Measurements from ENCODE around the gene CERS2.
A peak's percentile ranks its signal among the peaks of the same experiment; 100 is the strongest.
"Not testable (repeated sequence)": the region's sequence is repeated elsewhere in the genome, so short reads cannot be mapped to it uniquely, and the experiment has no call there.

The CERS2 gene

DNA sequence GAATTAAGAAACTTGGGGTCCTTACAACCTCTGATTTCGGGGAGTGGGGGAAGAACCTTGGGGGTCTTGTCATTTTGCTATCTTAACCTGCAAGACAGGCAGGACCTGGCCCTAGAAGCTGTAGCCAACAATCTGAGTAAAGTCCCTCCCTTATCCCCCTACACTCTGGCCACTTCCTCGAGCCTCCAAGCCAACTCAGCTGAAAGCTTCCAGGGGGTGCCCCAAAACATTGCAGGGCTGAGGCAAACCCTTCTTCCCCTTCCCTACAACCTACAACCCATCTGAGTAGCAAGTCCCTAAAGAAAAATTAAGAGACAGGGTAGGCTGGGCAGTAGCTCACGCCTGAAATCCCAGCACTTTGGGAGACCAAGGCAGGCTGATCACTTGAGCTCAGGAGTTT lies 5.0 kb downstream of the CERS2 start:
- no peak for DNase-seq (ENCODE audit: low read depth)

GRCh38 chr1:150968491-150968890 lies 6.1 kb downstream of the CERS2 start:
- no peak for DNase-seq (ENCODE audit: low read depth)

GRCh38 chr1:150967936-150968335 lies 6.7 kb downstream of the CERS2 start:
- DNase-seq (ENCODE audit: low read depth), result no peak

GRCh38 chr1:150966011-150966410 lies 8.6 kb downstream of the CERS2 start:
- DNase-seq (ENCODE audit: low read depth), result no peak

DNA sequence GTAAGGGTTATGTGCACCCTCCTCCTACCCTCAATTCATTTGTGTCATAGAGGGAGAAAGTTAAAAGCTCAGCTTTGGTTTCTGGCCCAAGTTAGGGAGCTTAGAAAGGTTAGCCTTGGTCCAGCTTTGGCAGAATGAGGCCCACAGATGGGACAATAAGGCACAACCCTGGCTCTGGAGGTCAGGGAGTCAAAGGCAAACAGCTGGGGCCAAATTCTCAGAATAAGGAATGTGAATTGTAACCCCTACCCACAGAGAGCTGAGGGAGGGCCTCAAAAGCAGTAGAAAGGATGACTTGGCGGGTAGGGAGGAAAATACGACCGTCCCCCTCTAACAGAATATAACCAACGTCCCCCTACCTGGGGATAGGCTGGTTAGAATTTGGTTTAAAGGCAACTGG lies 9.0 kb downstream of the CERS2 start:
- DNase-seq (ENCODE audit: low read depth), result no peak

- DNase-seq (ENCODE audit: low read depth), result no peak
Observed at GRCh38 chr1:150964164-150964489, 10.5 kb downstream of the CERS2 start.

DNA sequence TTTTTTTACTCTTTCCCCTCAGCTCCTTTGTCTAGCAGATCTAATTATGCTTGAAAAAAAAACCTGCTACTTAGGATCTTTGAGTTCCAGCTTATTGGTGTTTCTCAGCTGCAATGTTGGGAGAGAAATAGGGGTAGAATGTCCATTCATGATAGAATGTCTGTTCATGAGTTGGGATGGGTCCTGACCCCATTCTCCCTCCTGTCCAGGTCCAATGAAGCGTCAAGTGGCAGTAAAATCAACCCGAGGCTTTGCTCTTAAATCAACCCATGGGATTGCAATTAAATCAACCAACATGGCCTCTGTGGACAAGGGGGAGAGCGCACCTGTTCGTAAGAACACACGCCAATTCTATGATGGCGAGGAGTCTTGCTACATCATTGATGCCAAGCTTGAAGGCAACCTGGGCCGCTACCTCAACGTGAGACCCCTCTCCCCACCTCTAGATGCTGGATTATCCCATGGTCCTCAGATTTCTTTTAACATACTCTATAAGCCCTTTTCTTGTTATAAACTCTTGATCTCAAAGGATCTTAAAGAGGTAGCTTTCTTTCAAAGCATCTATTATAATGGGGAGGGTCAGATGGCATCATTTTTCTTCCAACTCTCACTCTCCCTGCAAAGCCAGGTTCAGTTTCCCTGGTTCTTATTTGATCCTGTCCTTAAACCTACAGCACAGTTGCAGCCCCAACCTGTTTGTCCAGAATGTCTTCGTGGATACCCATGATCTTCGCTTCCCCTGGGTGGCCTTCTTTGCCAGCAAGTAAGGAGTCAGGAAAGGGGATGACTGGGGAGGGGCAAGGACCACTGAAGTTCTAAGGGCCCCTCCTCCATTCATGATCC lies 11.1 kb downstream of the CERS2 start:
- no peak for DNase-seq (ENCODE audit: low read depth)

DNA sequence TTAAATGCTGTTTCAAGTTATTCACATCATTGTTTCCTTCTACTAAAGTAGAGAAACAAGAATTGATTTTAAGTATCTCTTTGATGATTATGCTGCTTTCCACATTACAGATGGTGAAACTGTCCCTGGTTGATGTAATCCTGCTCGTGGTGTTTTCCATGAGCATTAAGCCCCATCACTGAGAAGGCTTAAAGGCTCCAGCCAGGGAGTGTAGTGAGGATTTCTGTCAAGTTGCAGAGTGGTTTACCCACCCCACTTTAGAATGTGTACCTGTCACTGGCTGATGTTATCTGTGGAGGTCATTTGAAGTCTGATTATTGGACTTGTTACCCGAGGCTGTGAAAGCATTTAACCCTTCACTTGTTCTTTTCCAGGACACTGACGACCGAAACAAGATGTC lies 12.9 kb downstream of the CERS2 start:
- DNase-seq (ENCODE audit: low read depth), result no peak

DNA sequence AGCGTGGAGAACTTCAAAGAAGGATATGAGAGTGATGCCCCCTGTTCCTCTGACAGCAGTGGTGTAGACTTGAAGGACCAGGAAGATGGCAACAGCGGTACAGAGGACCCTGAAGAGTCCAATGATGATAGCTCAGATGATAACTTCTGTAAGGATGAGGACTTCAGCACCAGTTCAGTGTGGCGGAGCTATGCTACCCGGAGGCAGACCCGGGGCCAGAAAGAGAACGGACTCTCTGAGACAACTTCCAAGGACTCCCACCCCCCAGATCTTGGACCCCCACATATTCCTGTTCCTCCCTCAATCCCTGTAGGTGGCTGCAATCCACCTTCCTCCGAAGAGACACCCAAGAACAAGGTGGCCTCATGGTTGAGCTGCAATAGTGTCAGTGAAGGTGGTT lies 14.0 kb downstream of the CERS2 start:
- no peak for DNase-seq (ENCODE audit: low read depth)

DNA sequence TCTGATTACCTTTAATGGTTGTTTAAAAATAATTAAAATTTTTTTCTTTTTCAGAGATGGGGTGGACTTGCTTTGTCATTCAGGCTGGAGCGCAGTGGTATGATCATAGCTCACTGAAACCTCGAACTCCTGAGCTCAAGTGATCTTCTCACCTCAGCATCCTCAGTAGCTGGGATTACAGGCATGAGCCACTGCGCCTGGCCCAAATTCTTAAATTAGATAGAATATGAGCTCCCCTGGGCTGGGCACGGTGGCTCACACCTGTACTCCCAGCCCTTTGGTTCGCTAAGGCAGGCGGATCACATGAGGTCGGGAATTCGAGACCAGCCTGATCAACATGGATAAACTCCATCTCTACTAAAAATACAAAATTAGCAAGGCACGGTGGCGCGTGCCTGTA lies 17.0 kb downstream of the CERS2 start:
- no peak for DNase-seq (ENCODE audit: low read depth)

DNA sequence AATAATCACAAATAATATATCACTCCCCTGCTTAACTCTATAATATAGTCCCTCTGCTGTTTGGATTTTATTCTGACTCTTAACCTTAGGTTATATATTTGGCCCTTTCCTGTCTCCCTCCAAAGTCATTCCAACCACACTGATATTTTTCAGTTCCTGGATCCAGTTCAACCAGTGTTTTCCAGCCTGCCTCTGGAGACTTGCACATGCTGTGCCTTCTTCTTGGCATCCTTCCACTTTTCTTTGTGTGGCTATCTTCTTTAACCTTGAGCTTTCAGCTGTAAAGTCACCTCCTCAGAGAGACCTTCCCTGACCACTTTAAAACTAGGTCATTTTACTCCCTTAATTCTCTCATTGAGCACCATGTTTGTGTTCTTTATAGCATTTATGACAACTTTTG lies 19.4 kb downstream of the CERS2 start:
- DNase-seq (ENCODE audit: low read depth), result no peak

- no peak for DNase-seq (ENCODE audit: low read depth)
Observed at GRCh38 chr1:150954708-150955107, 19.9 kb downstream of the CERS2 start.

DNA sequence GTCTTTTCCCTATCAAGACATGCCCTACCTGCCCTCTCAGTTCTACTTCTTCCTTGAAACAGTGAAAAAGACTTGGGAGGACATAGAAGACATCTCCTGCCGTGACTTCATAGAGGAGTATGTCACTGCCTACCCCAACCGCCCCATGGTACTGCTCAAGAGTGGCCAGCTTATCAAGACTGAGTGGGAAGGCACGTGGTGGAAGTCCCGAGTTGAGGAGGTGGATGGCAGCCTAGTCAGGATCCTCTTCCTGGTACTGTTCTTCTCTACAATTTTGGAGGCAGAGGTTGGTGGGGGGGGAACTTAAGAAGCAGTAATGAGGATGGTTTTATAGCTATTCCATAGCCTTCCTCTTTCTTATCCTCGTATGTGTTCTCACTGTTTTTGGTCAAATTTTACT lies 29.8 kb downstream of the CERS2 start:
- no peak for DNase-seq (ENCODE audit: low read depth)

DNA sequence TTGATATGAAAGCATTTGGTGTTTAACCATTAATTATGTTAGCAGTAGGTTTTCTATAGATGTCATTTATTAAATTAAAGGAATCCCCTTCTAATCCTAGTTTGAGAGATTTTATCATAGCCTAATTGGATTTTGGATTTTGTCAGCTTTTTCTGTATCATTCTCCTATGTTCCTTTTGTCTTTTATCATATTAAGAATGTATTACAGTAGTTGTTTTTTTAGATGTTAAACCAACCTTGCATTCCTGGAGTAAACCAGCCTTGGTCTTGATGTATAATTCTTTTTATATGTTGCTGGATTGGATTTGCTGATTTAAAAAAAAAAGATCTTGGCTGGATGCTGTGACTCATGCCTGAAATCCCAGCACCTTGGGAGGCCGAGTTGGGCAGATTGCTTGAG lies 42.9 kb downstream of the CERS2 start:
- no peak for DNase-seq (ENCODE audit: low read depth)

DNA sequence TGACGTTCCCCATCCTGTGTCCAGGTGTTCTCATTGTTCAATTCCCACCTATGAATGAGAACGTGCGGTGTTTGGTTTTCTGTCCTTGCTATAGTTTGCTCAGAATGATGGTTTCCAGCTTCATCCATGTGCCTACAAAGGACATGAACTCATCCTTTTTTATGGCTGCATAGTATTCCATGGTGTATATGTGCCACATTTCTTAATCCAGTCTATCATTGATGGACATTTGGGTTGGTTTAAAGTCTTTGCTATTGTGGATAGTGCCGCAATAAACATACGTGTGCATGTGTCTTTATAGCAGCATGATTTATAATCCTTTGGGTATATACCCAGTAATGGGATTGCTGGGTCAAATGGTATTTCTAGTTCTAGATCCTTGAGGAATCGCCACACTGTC lies 45.9 kb downstream of the CERS2 start:
- not testable (repeated sequence) for DNase-seq (ENCODE audit: low read depth)

GRCh38 chr1:150928286-150928685 lies 46.3 kb downstream of the CERS2 start:
- no peak for DNase-seq (ENCODE audit: low read depth)

DNA sequence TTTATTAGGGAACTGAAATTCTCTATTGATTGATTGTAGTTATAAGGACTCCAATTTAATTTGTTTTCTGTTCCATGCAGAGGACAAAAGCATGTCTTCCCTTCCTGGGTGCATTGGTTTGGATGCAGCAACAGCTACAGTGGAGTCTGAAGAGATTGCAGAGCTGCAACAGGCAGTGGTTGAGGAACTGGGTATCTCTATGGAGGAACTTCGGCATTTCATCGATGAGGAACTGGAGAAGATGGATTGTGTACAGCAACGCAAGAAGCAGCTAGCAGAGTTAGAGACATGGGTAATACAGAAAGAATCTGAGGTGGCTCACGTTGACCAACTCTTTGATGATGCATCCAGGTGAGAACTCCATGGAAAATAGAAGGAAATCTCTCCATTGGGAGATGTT lies 47.0 kb downstream of the CERS2 start:
- no peak for DNase-seq (ENCODE audit: low read depth)

DNA sequence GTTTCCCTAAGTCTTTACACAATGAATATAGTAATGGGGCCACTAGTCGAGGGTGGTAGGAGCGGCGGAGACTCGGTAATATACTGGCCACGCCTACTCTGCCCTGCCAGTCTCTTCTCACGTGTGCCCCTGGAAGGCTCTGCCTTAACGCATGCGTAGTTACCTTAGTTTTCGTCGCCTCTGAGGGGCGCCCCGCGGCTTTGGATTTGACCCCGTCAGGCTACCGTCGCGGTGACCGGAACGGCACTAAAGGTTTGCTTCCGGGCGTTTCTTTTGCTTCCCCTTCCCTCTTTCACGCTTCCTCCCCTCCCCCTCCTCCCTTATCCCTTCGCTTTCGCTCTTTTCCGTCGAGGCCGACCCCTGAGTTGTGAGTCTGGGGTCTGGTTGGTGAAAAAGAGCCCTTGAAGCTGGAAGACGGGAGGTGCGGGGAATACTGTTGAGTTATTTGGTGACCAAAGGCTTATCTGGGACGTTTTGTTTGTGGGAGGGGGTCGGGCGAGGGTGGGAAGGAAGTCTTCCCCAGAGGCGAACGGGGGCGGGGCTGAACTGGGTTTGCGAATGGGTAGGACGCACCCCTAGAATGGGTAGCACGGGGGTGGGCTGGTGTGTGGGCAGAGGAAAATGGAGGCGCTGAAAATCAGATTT lies 48.4 kb downstream of the CERS2 start, which contains the start of gene SETDB1:
TSS of gene SETDB1 (plus strand) at position 267 of the 645 bp plus-strand sequence. CDS start 1,352 bp downstream, outside the sequence.
- peak; percentile 78 for DNase-seq (ENCODE audit: low read depth)

- no peak for DNase-seq (ENCODE audit: low read depth)
Observed at GRCh38 chr1:150925080-150925479, 49.6 kb downstream of the CERS2 start.

DNA sequence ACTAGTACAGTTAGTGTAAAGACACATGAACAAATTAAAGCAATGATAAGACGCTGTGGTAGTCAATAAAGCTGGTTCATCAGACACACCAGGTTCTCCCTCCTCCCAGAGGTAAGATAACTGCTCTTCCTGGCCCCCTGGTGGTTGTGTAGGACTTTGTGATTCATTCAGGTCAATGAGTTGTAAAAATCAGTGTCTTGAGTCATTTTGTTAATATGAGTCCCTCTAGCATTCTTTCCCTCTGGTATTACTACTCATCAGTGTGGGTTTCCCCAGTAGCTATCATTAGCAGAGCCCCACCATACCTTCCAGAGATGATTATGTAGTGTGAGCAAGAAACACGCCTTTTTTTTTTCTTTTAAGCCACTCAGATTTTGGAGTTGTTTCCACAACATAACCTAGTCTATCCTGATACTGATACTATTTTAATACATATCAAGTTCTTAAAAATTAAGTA lies 52.1 kb downstream of the CERS2 start:
- peak; percentile 53 for DNase-seq (ENCODE audit: low read depth)

GRCh38 chr1:150917387-150917786 lies 57.2 kb downstream of the CERS2 start:
- no peak for DNase-seq (ENCODE audit: low read depth)
